ENCODE data around the gene TTC4.

Gene TTC4

DNA sequence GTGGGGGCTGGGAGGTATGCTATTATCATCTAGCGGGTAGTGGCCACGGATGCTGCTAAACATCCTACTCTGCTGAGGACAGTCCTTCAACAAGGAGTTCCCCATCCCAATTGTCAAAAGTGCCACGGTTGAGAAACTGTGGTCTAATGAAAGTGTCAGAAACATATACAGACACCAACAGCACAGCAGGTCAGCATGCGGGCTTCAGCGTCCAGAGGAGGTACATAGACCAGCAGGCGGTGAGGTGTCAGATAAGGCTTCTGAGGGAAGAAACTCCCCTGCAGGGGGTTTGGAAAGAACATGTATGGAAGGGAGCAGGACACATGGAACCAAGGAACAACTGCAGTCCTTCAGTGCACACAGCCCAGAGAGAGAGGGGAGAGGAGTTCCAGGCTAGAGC is 4.8 kb upstream of the TTC4 start:
- DNase-seq (ENCODE audit: low read depth in 2 of 2) = no peak
- no peak overlapping the region for H3K4me3 ChIP-seq (replicated peaks in 1 of 2; ENCODE audit: low read depth in 2 of 2, low read length in 2 of 2)
- TF ChIP-seq, protein P1, sequence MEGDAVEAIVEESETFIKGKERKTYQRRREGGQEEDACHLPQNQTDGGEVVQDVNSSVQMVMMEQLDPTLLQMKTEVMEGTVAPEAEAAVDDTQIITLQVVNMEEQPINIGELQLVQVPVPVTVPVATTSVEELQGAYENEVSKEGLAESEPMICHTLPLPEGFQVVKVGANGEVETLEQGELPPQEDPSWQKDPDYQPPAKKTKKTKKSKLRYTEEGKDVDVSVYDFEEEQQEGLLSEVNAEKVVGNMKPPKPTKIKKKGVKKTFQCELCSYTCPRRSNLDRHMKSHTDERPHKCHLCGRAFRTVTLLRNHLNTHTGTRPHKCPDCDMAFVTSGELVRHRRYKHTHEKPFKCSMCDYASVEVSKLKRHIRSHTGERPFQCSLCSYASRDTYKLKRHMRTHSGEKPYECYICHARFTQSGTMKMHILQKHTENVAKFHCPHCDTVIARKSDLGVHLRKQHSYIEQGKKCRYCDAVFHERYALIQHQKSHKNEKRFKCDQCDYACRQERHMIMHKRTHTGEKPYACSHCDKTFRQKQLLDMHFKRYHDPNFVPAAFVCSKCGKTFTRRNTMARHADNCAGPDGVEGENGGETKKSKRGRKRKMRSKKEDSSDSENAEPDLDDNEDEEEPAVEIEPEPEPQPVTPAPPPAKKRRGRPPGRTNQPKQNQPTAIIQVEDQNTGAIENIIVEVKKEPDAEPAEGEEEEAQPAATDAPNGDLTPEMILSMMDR (IDR thresholded peaks at IDR 0.05; ENCODE audit: low read depth, low read length) = no peak

- no peak overlapping the region for H3K4me3 ChIP-seq (replicated peaks in 1 of 2; ENCODE audit: low read depth in 2 of 2, low read length in 2 of 2)
- TF ChIP-seq, protein P1 (IDR thresholded peaks at IDR 0.05; ENCODE audit: low read depth, low read length) = no peak
- no peak for DNase-seq (ENCODE audit: low read depth in 2 of 2)
Observed at GRCh38 chr1:54711536-54711935, 4.1 kb upstream of the TTC4 start.

- H3K4me3 ChIP-seq (replicated peaks in 1 of 2; ENCODE audit: low read depth in 2 of 2, low read length in 2 of 2) = no peak overlapping the region
- TF ChIP-seq, protein P1 (IDR thresholded peaks at IDR 0.05; ENCODE audit: low read depth, low read length) = no peak
- DNase-seq (ENCODE audit: low read depth in 2 of 2) = no peak
Observed at GRCh38 chr1:54714881-54715492, 674 bp upstream of the TTC4 start.

DNA sequence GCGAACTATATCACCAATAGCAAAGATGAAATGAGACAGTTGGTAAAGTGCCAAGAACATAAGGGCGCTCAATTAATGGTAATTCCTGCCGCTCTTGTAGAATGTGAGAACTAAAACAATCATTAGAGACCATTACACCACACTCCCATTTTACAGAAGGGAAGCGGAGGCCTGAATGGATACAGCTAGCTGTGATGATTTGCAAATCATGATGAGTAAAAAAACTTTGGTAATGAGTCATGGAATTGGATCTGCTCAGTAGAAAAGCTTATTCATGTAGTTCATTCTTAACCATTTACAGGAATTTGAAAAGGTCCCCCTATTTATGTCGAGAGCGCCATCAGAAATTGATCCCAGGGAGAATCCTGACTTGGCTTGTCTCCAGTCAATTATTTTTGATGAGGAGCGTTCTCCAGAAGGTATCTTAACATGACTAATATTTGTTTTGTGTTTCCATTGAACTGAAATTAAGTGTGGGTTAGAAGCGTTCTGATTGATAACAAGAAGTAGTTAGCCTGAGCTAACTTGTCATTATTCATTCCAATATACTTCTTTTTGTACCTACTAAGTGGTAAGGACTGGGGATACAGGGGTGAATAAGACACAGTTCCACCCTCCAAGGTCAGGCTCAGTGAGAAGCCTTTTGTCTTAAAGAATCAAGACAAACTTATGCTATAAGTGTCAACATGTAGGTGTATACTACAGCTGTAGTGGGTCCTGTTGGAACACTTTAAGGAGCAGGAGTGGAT is 812 bp downstream of the TTC4 start:
- peak overlapping the region; percentile 86 to 88 for H3K4me3 ChIP-seq (replicated peaks in 1 of 2; ENCODE audit: low read depth in 2 of 2, low read length in 2 of 2)
- peak; percentile 33 to 83 for DNase-seq (ENCODE audit: low read depth in 2 of 2)
- TF ChIP-seq, protein P1 (IDR thresholded peaks at IDR 0.05; ENCODE audit: low read depth, low read length) = no peak

- no peak for DNase-seq (ENCODE audit: low read depth in 2 of 2)
- no peak overlapping the region for H3K4me3 ChIP-seq (replicated peaks in 1 of 2; ENCODE audit: low read depth in 2 of 2, low read length in 2 of 2)
- TF ChIP-seq, protein P1 (IDR thresholded peaks at IDR 0.05; ENCODE audit: low read depth, low read length) = no peak
Observed at GRCh38 chr1:54721719-54722118, 6.1 kb downstream of the TTC4 start.

DNA sequence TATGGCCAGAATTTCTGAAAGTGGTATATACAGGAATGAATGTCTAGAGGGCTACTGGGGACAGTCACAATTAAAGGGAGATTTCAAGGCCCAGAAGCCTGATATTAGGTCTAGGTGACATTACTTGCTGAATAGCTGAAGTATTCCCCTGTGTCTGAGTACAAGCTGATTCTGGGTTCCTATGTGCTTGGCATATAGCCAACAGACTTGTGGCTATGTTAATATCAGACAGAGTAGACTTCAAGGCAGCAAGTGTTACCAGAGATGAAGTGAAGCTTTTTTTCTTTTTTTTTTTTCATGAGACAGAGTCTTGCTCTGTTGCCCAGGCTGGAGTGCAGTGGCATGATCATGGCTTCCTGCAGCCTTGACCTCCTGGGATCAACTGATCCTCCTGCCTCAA is 8.3 kb downstream of the TTC4 start:
- TF ChIP-seq, protein P1 (IDR thresholded peaks at IDR 0.05; ENCODE audit: low read depth, low read length) = no peak
- no peak for DNase-seq (ENCODE audit: low read depth in 2 of 2)
- H3K4me3 ChIP-seq (replicated peaks in 1 of 2; ENCODE audit: low read depth in 2 of 2, low read length in 2 of 2) = no peak overlapping the region

Measured in cardiac fibroblast (primary cell).